HCT116 (cell line): ENCODE measurements around the gene NUB1. TPM values are rescaled to one million over a fixed set of nuclear protein-coding genes. Genes with fewer than 3 reads are reported as not detected.

Experiments used
- ATAC-seq: fragments of 200-7000 bp; cut with Tn5 transposase; 2 replicates; pipeline ENCODE4 v1.9.1; 2020; ENCODE audit warnings: mild to moderate bottlenecking, moderate library complexity
- BruUV-seq: library from RNA; stranded (reverse); fragments of 400-500 nt; replicated peaks from 2 replicates; lab custom pipeline; 2021; lab: Mats Ljungman, UMichigan
- CTCF ChIA-PET: fragments of 300-600 bp; sonication (Branson Sonifier 250); formaldehyde crosslinking; loops from one replicate; lab custom pipeline; 2021; ENCODE audit warnings: antibody characterized with exemption; lab: Charles Lee
- POLR2A ChIA-PET: fragments of 300-600, 350-600 bp; sonication (Branson Sonifier 250); formaldehyde crosslinking; loops from one replicate; lab custom pipeline; 2021; ENCODE audit warnings: antibody characterized with exemption; lab: Charles Lee
- RAD21 ChIA-PET, 2 experiments: fragments of 300-600 bp; sonication (Branson Sonifier 250); formaldehyde crosslinking; loops; one replicate each; lab custom pipeline; 2023; ENCODE audit warnings: low total read pairs in 2 of 2; ENCODE audit not compliant: uncharacterized antibody in 2 of 2, unreplicated experiment in 2 of 2, low non-redundant PET in 1 of 2; lab: Charles Lee
- DNase-seq: peaks from one replicate; pipeline ENCODE4 v3.0.0-alpha.2; 2010; ENCODE audit warnings: low read depth, low spot score
- H2AFZ ChIP-seq: fragments of 200-600 bp; shearing (Covaris generic), sonication (generic); 2 replicates; pipeline ENCODE4 v1.6.1; 2017; ENCODE audit warnings: low read depth, mixed run types, mixed read lengths, antibody characterized with exemption, low read length; ENCODE audit not compliant: poor library complexity, severe bottlenecking
- H3K27ac ChIP-seq: 2 replicates; pipeline ENCODE4 v1.5.1; 2012; ENCODE audit warnings: low read depth, low read length
- H3K27me3 ChIP-seq: fragments of 200-600 bp; sonication (generic); 2 replicates; pipeline ENCODE4 v1.6.1; 2016; ENCODE audit warnings: mixed run types, low read length, mixed read lengths; ENCODE audit not compliant: insufficient read depth
- H3K36me3 ChIP-seq, 2 experiments: fragments of 200-500 bp in 1 of 2; fragments of 200-600 bp in 1 of 2; sonication (Bioruptor generic) in 1 of 2; sonication (generic) in 1 of 2; 2 replicates each; pipeline versions ENCODE4 v1.5.1 to v1.6.1; 2014 to 2016; ENCODE audit warnings: low read length in 2 of 2, inconsistent platforms in 1 of 2, mixed read lengths in 1 of 2, mixed run types in 1 of 2; ENCODE audit not compliant: insufficient read depth in 2 of 2, control insufficient read depth in 1 of 2
- H3K4me1 ChIP-seq, 2 experiments: fragments of 200-600 bp in 1 of 2; sonication (generic) in 1 of 2; 2 replicates each; pipeline versions ENCODE4 v1.5.1 to v1.6.1; 2012 to 2017; ENCODE audit warnings: low read length in 2 of 2, inconsistent platforms in 1 of 2, mild to moderate bottlenecking in 1 of 2, mixed read lengths in 1 of 2, mixed run types in 1 of 2, moderate library complexity in 1 of 2; ENCODE audit not compliant: insufficient read depth in 2 of 2, control insufficient read depth in 1 of 2
- H3K4me2 ChIP-seq: fragments of 200-600 bp; sonication (generic); 2 replicates; pipeline ENCODE4 v1.6.1; 2017; ENCODE audit warnings: mixed run types, low read length, mixed read lengths
- H3K4me3 ChIP-seq, 2 experiments: fragments of 200-600 bp in 1 of 2; sonication (generic) in 1 of 2; replicated peaks in 1 of 2; 2 replicates each; pipeline ENCODE4 v1.5.1; 2011 to 2016; ENCODE audit warnings: low read length in 2 of 2, control low read depth in 1 of 2, low read depth in 1 of 2, mild to moderate bottlenecking in 1 of 2, mixed read lengths in 1 of 2, mixed run types in 1 of 2
- H3K79me2 ChIP-seq: fragments of 200-600 bp; sonication (generic); 2 replicates; pipeline ENCODE4 v1.6.1; 2017; ENCODE audit warnings: mild to moderate bottlenecking, mixed run types, low read length, moderate library complexity, mixed read lengths; ENCODE audit not compliant: insufficient read depth
- H3K9ac ChIP-seq: fragments of 200-600 bp; sonication (generic); 2 replicates; pipeline ENCODE4 v1.6.1; 2016; ENCODE audit warnings: low read length, mixed read lengths
- H3K9me2 ChIP-seq: fragments of 200-600 bp; sonication (generic), shearing (Covaris generic); 2 replicates; pipeline ENCODE4 v1.6.1; 2017; ENCODE audit warnings: mixed run types, mild to moderate bottlenecking, moderate library complexity; ENCODE audit not compliant: insufficient read depth
- H3K9me3 ChIP-seq, 2 experiments: fragments of 200-500 bp in 1 of 2; fragments of 200-600 bp in 1 of 2; sonication (Bioruptor generic) in 1 of 2; sonication (generic) in 1 of 2; 2 replicates each; pipeline ENCODE4 v1.6.1; 2014 to 2017; ENCODE audit warnings: low read length in 2 of 2, mixed read lengths in 2 of 2, inconsistent platforms in 1 of 2, low read depth in 1 of 2, mild to moderate bottlenecking in 1 of 2, mixed run types in 1 of 2, moderate library complexity in 1 of 2; ENCODE audit not compliant: control insufficient read depth in 1 of 2, insufficient read depth in 1 of 2
- H4K20me1 ChIP-seq: fragments of 200-600 bp; sonication (generic), shearing (Covaris generic); 2 replicates; pipeline ENCODE4 v1.6.1; 2017; ENCODE audit warnings: mixed run types, mild to moderate bottlenecking, moderate library complexity; ENCODE audit not compliant: insufficient read depth
- CEBPB ChIP-seq: IDR thresholded peaks from 2 replicates; pipeline ENCODE4 v1.6.1; 2012; ENCODE audit warnings: low read depth
- EZH2phosphoT487 ChIP-seq: fragments of 200-600 bp; IDR thresholded peaks from 2 replicates; pipeline ENCODE4 v1.6.1; 2018; ENCODE audit warnings: antibody characterized with exemption, borderline replicate concordance
- JUND ChIP-seq: IDR thresholded peaks from 2 replicates; pipeline ENCODE4 v1.6.1; 2012
- POLR2AphosphoS5 ChIP-seq: IDR thresholded peaks from 2 replicates; pipeline ENCODE4 v1.6.1; 2011; ENCODE audit warnings: mild to moderate bottlenecking, low read depth, low read length, moderate library complexity
- intact Hi-C: fragments of 100-400 bp; cut with micrococcal nuclease; formaldehyde crosslinking; loops from 2 replicates; pipeline ENCODE4 v1.10.0; 2022
- total RNA-seq: library from RNA; stranded (reverse); gene quantifications from one replicate; pipeline ENCODE4 v1.2.1, GENCODE V29; 2021; ENCODE audit not compliant: unreplicated experiment

The NUB1 gene
- total RNA-seq, 1 experiment from 2014 or later, result 44.0 TPM

- CTCF ChIA-PET, result interaction anchor here (1.2 kb wide), 1 partner anchor 31 kb away, joined by 3 read pairs; no protein-coding TSS in a partner anchor
- RAD21 ChIA-PET, result no interaction called here
- H3K9me2 ChIP-seq, result no peaks in the 10 kb centered on the region
- no peaks in the 10 kb centered on the region for H3K9me3 ChIP-seq
- peak overlapping the region; percentile 6; the same call in 1 of the 2 replicates for H3K27ac ChIP-seq
- no peak overlapping the region for H2AFZ ChIP-seq
- no peaks in the 10 kb centered on the region for H4K20me1 ChIP-seq
- TF ChIP-seq POLR2AphosphoS5 (no peak), CEBPB (no peak)
- H3K36me3 ChIP-seq, result peaks cover 2 to 18% of the 10 kb centered on the region in 2 experiments; a peak in 2 of 4 replicates
- H3K9ac ChIP-seq, result no peak overlapping the region
- no peaks in the 10 kb centered on the region for H3K27me3 ChIP-seq
- peaks cover 29% of the 10 kb centered on the region for H3K79me2 ChIP-seq
- intact Hi-C loops, result loop anchor here (1.0 kb wide), 1 partner anchor 31 kb away; no protein-coding TSS in a partner anchor
- H3K4me3 ChIP-seq, result no peak overlapping the region
- ATAC-seq, result no peak
- H3K4me2 ChIP-seq, result peak overlapping the region; percentile 41
- H3K4me1 ChIP-seq, result peaks cover 18 to 24% of the 10 kb centered on the region in 2 experiments
- POLR2A ChIA-PET, result no interaction called here
- DNase-seq, result no peak
- BruUV-seq, result no TSS peak
Measured at GRCh38 chr7:151346470-151346769, 4.8 kb downstream of the NUB1 start.

DNA sequence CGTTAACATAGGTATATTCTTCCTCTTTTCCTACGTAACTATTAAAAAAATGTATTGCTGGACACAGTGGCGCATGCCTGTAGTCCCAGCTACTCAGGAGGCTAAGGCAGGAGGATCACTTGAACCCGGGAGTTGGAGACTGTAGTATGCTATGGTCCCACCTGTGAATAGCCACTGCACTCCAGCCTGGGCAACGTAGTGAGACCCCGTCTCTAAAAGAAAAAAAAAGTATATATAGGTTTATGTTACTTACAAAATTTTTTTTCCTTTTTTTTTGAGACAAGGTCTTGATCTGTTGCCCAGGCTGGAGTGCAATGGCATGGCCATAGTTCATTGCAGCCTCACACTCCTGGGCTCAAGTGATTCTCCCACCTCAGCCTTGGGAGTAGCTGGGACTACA lies 5.6 kb downstream of the NUB1 start:
- Histone ChIP-seq H3K79me2 (peaks cover 24% of the 10 kb centered on the region), H3K36me3 (peaks cover 6 to 26% of the 10 kb centered on the region in 2 experiments; a peak in 3 of 4 replicates), H3K9ac (no peak overlapping the region), H4K20me1 (no peaks in the 10 kb centered on the region), H3K4me3 (no peak overlapping the region), H3K4me2 (no peak overlapping the region), H3K27me3 (no peaks in the 10 kb centered on the region), H3K9me2 (no peaks in the 10 kb centered on the region), H2AFZ (no peak overlapping the region), H3K9me3 (no peaks in the 10 kb centered on the region), H3K27ac (no peak overlapping the region), H3K4me1 (peaks cover 18 to 24% of the 10 kb centered on the region in 2 experiments)
- RAD21 ChIA-PET, result no interaction called here
- TF ChIP-seq JUND, result no peak
- TF ChIP-seq EZH2phosphoT487, result no peak
- ATAC-seq (no peak), DNase-seq (no peak)
- intact Hi-C loops, result no loop called here
- POLR2A ChIA-PET, result no interaction called here
- BruUV-seq, result no TSS peak
- CTCF ChIA-PET, result interaction anchor here (1.2 kb wide), 1 partner anchor 32 kb away, joined by 3 read pairs; no protein-coding TSS in a partner anchor
